Right ventricle myocardium superior (tissue), 1 donor: ENCODE data around the gene CALR3. TPM values are rescaled to one million over a fixed set of nuclear protein-coding genes. Genes with fewer than 3 reads are reported as not detected.
"Not testable (repeated sequence)": the region's sequence is repeated elsewhere in the genome, so short reads cannot be mapped to it uniquely, and the experiment has no call there.

Experiments
- ATAC-seq: fragments of 200-7000 bp; cut with Tn5 transposase; one replicate; pipeline ENCODE4 v1.9.1; 2020; ENCODE audit warnings: mild to moderate bottlenecking; ENCODE audit not compliant: poor library complexity
- DNase-seq: peaks from one replicate; pipeline ENCODE4 v3.0.0-alpha.2; 2020
- intact Hi-C: fragments of 100-400 bp; cut with DNase I; formaldehyde crosslinking; loops from one replicate; pipeline ENCODE4 v1.11.2; 2022
- total RNA-seq: library from RNA; stranded (reverse); fragmentation: NEBNext Ultra II Directional; extraction: Animal tissue kit (Norgen Biotek cat#: 25700); gene quantifications from one replicate; pipeline ENCODE4 v1.2.1, GENCODE V29; 2021
- donor health status: DM: no; HTN: yes; CAD: no; lungs with severe emphysema.

CALR3 gene
- total RNA-seq, 1 donor from 2014 or later, result not detected

DNA sequence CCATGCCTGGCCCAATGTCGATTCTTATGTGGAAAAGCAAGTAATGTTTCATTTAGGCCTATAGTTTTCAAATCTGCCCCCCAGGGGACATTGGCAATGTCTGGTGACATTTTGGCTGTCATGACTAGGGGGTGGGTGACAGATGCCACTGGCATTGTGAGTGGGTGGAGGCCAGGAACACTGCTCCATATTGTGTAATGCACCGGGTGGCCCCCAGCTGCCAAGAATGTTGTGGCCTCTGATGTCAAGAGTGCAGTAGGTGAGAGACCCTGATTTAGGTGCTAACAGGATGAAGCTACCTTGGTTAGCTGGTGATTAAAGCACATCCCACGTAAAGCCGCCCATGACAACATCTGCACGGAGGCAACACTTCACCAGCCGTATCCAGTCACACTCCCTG, 11.0 kb upstream of the CALR3 start:
- intact Hi-C loops, result no loop called here
- DNase-seq (no peak), ATAC-seq (no peak)

DNA sequence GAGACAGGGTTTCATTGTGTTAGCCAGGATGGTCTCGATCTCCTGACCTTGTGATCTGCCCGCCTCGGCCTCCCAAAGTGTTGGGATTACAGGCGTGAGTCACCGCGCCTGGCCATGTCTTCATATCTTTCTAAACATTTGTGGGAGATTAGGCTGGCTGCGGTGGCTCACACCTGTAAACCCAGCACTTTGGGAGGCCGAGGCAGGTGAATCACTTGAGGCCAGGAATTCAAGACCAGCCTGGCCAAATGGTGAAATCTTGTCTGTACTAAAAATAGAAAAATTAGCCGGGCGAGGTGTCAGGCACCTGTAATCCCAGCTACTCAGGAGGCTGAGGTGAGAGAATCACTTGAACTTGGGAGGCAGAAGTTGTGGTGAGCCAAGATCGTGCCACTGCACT, 10.2 kb upstream of the CALR3 start:
- ATAC-seq, DNase-seq, intact Hi-C loops: not testable (repeated sequence)

DNA sequence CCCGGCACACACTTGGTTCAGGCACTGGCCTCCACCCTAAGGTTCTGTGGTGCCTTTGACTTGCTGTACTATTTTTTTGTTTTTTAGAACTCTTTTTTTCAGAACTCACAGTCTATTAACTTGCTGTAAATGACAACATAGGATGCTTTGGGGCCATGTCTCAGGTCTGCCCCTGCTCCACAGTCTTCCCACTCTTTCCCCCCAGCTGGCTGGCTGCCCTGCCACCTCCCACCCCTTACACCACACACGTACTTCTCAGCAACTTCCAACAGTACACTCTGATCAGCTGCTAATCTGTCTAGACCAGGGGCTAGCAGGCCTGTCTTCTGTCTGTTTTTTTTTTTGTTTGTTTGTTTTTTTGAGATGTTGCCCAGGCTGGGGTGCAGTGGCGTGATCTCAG, 8.3 kb upstream of the CALR3 start:
- intact Hi-C loops, result no loop called here
- no peak for ATAC-seq
- no peak for DNase-seq

DNA sequence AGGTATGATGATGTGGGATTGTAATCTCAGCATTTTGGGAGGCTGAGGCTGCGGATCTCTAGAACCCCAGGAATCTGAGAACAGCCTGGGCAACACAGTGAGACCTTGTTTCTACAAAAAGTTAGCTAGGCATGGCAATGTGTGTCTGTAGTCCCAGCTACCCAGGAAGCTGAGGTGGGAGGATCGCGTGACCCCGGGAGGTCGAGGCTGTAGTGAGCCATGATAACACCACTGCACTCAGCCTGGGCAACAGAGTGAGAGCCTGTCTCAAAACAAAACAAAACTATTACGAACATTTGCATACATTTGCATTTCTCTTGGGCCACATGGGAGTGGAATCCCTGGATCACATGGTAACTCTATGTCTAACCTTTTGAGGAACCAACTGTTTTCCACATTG, 1.9 kb upstream of the CALR3 start:
- intact Hi-C loops, result no loop called here
- ATAC-seq, result no peak

DNA sequence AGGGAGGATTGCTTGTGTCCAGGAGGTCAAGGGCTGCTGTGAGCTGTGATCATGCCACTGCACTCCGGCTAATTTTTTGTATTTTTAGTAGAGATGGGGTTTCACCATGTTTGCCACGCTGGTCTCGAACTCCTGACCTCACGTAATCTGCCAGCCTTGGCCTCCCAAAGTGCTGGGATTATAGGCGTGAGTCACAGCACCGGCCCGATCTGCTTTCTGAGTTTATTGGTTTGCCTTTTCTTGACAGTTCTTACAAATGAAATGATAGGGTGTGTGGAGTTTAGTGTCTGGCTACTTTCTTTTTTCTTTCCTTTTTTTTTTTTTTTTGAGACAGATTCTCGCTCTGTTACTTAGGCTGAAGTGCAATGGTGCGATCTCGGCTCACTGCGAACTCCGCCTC, 1.1 kb upstream of the CALR3 start:
- ATAC-seq (no peak), DNase-seq (no peak)
- intact Hi-C loops, result no loop called here

More for the DNA sequence above, 1.9 kb upstream of the CALR3 start:
- no peak for DNase-seq

DNA sequence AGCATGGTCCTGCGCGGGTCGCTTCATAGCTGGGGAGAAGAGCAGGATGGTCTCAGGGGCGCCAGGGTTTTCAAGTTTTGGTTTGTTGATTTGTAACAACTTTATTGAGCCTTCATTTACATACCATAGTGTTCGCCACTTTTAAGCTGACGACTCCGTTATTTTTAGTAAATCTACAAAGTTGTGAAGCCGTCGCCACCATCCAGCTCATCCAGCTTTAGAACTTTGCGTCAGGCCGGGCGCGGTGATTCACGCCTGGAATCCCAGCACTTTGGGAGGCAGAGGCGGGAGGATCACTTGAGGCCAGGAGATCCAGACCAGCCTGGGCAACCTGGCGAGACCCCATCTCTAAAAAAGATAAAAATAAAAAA, 631 bp upstream of the CALR3 start:
- intact Hi-C loops, result no loop called here
- peak; percentile 60 for DNase-seq
- ATAC-seq, result peak; percentile 2

DNA sequence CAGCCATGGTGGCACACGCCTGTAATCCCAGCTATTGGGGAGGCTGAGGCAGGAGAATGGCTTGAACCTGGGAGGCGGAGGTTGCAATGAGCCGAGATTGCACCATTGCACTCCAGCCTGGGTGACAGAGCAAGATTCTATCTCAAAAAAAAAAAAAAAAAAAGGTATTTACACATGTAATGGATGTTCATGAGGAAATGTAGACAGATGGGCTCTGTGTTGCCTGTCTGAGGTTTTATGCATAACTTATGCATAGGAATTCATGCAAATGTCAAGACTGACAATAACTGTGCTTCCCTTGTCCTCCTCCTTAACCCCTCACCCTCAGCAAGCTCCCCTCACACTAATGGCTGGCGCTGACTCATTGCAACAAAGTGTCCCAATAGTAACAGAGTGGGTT, 9.5 kb downstream of the CALR3 start:
- intact Hi-C loops, DNase-seq, ATAC-seq: not testable (repeated sequence)

DNA sequence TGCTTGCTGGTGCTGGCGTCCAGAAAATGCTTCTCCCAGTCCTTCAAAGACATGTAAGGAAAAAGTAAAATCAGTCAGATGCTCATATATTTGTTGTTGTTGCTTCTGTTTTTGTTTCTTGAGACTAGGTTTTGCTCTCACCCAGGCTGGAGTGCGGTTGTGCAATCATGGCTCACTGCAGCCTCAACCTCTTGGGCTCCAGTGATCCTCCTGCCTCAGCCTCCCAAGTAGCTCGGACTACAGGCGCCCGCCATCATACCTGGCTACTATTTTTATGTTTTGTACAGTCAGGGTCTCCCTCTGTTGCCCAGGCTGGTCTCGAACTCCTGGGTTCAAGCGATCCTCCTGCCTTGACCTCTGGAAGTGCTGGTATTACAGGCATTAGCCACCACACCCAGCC, 13.2 kb downstream of the CALR3 start:
- DNase-seq (no peak), ATAC-seq (no peak)
- intact Hi-C loops, result no loop called here

DNA sequence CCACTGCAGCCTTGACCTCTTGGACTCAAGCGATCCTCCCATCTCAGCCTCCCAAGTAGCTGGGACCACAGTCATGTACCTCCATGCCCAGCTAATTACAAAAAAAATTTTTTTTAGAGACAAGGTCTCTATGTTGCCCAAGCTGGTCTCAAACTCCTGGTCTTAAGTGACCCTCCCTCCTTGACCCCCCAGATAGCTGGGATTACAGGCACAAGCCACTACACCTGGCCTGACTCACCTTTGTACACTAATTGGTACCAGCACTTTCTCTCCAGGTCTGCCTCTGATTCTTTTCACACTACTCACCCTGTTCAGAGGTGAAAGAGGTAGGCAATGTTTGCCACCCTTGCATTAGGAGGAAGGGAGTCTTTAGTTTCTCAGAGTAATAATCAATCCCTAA, 18.7 kb downstream of the CALR3 start:
- ATAC-seq (no peak), DNase-seq (no peak)
- intact Hi-C loops, result no loop called here

DNA sequence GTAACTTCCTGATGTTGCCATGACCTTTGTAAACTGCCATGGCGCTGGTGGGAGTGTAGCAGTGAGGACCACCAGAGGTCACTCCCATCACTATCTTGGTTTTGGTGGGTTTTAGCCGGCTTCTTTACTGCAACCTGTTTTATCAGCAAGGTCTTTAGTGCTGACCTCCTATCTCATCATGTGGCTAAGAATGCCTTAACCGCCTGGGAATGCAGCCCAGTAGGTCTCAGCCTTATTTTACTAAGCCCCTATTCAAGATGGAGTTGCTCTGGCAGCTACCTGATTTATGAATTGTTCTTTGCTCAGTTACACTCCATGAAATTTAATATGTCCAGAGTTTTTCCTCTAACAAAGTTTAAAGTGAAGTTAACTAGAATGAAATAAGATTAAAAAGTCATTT, 19.6 kb downstream of the CALR3 start:
- ATAC-seq (no peak), DNase-seq (no peak)
- intact Hi-C loops, result no loop called here

DNA sequence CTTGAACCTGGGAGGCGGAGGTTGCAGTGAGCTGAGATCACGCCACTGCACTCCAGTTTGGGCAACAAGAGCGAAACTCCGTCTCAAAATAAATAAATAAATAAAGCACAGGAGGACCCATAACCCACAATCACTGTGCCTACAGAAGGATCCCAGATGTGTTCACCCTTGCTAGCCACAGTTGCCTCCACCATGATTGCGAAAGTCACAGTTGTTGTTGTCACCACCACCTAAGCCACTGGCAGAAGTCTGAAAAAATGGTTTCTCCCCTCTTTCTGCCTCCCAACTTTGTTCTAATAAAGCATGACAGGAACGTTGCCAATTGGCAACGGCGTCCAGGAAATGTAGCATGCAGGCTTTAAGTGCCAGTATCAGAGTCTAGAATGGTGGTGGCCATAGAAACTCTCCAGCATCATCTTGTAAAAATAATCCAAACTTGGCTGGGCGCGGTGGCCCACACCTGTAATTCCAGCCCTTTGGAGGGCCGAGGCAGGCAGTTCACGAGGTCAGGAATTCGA, 22.0 kb downstream of the CALR3 start:
- intact Hi-C loops, result no loop called here
- ATAC-seq, result no peak
- DNase-seq, result no peak

DNA sequence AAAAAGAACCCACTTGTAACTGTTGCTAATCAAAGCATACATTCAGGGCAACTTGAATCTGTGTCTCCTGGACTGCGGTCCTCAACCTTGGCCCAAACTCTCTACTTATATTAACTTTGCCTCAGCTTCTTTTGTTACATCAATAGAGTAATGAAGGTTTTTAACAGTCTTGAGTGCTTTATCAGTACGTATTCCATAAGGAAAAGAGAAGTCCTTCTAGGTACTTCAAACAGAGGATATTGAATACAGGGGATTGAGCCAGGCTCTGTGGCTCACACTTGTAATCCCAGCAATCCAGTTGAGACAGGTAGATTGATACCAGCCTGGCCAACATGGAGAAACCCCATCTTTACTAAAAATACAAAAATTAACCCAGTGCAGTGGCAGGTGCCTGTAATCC, 23.0 kb downstream of the CALR3 start:
- intact Hi-C loops, result no loop called here
- ATAC-seq (no peak), DNase-seq (no peak)

DNA sequence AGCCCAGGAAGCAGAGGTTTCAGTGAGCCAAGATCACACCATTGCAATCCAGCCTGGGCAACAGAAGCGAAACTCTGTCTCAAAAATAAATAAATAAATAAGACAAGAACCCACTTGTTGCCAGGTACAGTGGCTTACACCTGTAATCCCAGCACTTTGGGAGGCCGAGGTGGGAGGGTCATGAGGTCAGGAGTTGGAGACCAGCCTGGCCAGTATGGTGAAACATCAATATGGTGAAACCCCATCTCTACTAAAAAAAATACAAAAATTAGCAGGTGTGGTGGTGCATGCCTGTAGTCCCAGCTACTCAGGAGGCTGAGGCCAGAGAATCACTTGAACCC, 23.4 kb downstream of the CALR3 start:
- DNase-seq, ATAC-seq, intact Hi-C loops: not testable (repeated sequence)

DNA sequence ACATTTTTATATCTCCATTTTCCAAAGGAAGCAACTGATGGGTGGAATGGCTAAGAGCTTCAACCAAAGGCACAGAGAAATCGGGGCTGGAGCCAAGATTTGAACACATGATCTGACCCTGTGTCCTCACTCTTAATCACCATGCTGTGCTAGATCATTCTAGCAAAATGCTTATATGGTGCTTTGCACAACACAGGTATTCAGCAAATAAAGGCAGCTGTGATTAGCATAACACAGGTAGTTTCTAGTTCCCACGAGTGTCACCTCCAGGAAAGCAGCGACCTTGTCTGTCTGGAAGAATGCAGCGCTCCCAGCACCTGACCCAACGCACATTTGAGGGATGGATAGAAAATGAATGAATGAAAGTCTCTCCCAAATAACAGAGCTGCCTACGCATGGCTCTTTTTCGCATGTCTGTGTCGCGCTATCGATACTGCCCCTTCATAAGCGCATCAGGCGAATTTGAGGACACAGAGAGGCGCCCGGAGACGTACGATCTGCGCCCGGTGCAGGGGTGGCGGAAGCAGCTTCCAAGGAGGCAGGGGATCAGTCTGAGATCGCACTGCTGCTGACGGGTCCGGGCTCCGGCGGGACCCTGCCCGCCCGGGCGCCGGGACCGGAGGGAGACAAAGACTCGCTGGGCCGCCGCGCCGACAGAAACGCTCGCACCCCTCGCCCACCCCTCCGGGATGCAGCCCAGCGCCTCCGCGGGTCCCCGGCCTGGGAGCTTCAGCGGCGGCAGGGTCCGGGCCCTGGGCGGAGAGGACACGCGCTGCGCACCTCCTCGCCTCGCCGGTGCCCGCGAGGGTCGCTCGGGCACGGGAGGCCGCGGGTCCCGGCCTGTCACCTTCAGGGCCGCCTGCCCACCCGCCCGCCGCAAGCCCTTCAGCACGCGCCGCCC, 24.8 kb downstream of the CALR3 start:
- DNase-seq, result peak; percentile 47
- ATAC-seq, result no peak
- intact Hi-C loops, result no loop called here

DNA sequence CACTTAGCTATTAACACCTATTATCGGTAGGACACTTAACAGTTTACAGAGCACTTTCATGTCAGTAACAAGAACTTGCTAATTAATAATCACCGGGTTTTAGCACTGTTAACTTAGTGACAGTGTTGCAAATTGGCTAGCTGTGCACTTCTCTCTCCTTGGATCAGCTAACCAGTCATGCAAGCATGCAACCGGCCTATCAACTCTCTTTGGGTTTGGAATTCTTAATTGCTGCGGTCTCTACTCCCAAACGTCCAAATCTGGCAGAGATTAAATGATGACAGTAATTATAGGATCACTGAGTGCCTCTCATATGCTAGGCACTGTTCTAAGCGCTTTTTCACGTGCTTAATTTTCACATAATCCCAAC, 25.4 kb downstream of the CALR3 start:
- no peak for ATAC-seq
- DNase-seq, result no peak
- intact Hi-C loops, result no loop called here

DNA sequence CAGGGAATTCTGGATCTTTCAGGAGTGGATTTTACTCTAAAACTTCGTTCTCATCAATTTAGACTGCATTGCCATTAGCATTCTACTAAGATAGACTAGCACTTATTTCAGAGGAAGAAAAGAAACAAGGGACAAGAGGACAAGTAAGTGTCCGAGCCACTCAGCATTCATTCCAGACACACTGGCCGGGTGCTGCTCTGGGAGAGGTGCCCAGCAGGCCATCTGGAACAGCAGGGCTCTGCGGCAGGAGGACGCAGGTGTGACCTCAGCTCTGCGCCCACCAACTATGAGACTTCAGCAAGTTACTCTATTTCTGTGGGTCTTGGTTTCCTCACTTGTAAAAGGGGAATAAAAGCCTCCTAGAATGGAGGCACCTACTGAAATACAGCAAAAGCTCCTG, 28.4 kb downstream of the CALR3 start:
- ATAC-seq, result peak; percentile 32
- intact Hi-C loops, result no loop called here
- peak; percentile 67 for DNase-seq

DNA sequence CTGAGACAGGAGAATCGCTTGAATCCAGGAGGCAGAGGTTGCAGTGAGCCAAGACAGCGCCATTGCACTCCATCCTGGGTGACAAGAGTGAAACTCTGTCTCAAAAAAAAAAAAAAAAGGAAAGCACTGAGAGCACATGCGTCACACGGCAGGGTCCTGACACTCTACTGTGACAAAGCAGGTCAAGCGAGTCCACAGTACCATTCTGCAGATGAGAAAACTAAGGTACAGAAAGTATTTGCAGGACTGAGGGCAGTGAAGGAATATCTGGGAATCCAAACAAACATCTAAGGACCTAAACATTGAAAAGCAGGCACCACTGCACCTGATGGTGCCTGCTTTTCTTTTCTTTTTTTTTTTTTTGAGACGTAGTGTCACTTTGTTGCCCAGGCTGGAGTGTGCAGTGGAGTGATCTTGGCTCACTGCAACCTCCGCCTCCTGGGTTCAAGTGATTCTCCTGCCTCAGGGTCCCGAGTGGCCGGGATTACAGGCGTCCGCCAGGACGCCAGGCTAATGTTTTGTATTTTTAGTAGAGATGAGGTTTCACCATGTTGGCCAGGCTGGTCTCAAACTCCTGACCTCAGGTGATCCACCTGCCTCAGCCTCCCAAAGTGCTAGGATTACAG, 29.1 kb downstream of the CALR3 start:
- ATAC-seq, intact Hi-C loops, DNase-seq: not testable (repeated sequence)

DNA sequence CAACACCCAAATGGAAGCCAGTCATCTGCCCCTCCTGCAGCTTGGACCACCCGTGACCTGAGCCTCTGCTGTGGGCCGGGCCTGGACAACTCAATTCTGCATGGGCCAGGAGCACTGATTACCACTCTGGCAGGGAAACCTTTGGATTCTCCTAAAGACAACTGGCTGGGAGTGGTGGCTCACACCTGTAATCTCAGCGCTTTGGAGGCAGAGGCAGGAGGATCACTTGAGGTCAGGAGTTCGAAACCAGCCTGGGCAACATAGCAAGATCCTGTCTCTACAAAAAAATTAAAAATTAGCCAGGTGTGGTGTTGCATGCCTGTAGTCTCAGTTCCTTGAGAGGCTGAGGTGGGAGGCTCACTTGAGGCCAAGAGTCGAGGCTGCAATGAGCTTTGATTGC, 30.7 kb downstream of the CALR3 start:
- intact Hi-C loops, result no loop called here
- no peak for DNase-seq
- ATAC-seq, result no peak

DNA sequence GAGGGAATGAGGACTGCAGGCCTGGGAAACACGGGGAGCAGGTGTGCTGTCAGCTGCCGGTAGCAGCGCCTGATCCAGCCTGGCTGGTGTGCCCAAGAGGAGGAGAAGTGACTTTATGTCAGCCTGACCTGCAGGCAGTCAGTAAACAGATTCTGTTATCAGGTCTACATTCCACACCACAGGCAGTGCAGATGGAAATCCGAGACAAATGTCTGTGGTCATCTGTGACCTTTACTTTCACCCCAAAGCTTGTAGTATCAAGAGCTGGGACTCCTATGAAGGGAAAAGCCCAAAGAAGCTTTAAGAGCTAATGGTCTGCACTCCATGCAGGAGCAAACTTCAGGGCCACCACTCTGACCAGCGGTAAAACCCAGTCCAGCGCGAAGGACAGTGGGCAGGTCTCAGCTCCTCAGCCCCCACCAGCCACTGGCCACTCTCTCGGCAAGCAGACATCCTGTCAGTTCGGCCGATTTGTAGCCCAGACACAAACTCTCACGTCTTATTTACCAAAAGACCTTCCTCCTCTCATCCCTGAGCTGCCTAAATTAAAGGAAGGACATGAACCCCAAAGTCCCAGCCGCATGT, 31.9 kb downstream of the CALR3 start:
- DNase-seq (no peak), ATAC-seq (peak; percentile 4)
- intact Hi-C loops, result no loop called here
